ENCODE data around the gene RNF2. TPM values are rescaled to one million over a fixed set of nuclear protein-coding genes. Genes with fewer than 3 reads are reported as not detected.

Gene RNF2
- total and polyA plus RNA-seq, 2 experiments from 2014 or later: 18.2 to 19.6 TPM

DNA sequence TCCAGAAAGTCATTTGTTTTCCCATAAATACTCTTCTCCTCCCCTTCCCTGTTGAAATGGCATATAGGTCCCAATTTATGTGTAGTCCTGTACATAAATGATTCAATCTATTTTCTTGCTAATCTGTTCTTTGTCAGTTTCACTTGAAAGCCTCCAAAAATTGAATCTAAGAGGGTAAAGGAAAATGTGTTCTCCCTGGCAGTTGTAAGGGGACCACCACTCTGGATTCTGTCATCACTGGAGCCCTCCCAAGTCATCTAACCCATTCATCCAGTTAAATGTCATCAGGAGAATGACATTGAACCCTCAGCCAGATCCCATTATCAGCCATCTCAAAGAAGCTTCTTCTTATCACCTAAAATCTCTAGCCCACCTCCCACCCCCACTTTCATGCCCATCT lies 35.0 kb upstream of the RNF2 start:
- H3K4me2 ChIP-seq (ENCODE audit: unreplicated experiment): no peak overlapping the region
- no peak for TF ChIP-seq EZH2 (IDR thresholded peaks at IDR 0.05; ENCODE audit: insufficient read depth, poor library complexity, severe bottlenecking)
- TF ChIP-seq EZH2phosphoT487 (IDR thresholded peaks at IDR 0.05; ENCODE audit: insufficient read depth, low read depth): no peak
- in situ Hi-C loops (cut with MboI): no loop called here

DNA sequence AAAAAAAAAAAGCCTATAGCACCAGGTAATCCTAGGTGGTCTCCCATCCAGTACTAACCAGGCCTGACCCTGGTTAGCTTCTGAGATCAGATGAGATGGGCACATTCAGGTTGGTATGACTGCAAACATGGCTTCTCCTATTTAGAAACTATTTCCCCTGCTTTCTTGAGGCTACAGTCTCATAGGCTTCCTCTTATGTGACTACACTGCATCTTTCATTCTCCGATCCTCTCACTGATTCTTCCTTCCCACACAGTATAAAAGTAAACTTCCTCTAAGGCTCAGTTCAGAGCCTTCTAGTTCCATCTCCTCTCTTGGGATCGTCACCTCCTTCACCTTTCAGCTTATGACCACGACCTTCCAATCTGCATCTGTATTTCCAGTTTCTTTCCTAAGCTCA lies 30.4 kb upstream of the RNF2 start:
- no peak overlapping the region for H3K27ac ChIP-seq
- TF ChIP-seq EZH2 (IDR thresholded peaks at IDR 0.05; ENCODE audit: insufficient read depth, poor library complexity, severe bottlenecking) (no peak), EZH2phosphoT487 (IDR thresholded peaks at IDR 0.05; ENCODE audit: insufficient read depth, low read depth) (no peak)
- no peak overlapping the region for H3K9ac ChIP-seq
- no peak for DNase-seq
- H2AFZ ChIP-seq: no peak overlapping the region
- H3K4me1 ChIP-seq (ENCODE audit: insufficient read depth): peaks cover 15% of the 10 kb centered on the region
- H3K36me3 ChIP-seq (ENCODE audit: low read depth): no peaks in the 10 kb centered on the region
- H3F3A ChIP-seq (ENCODE audit: insufficient read depth): peaks cover 9% of the 10 kb centered on the region
- H3K4me3 ChIP-seq: no peak overlapping the region
- no peaks in the 10 kb centered on the region for H3K27me3 ChIP-seq (replicated peaks; ENCODE audit: insufficient read depth)
- no peaks in the 10 kb centered on the region for H3K9me3 ChIP-seq (ENCODE audit: low read depth)
- H3K4me2 ChIP-seq (ENCODE audit: unreplicated experiment): no peak overlapping the region
- WGBS, 2 experiments (ENCODE audit: low coverage in 1 of 2, low lambda C conversion rate in 2 of 2, missing lambda C conversion rate in 2 of 2): 91 to 92% methylated on average over 3 of the region's 3 CpGs
- H4K20me1 ChIP-seq (ENCODE audit: insufficient read depth): no peaks in the 10 kb centered on the region
- no peaks in the 10 kb centered on the region for H3K9me2 ChIP-seq (ENCODE audit: insufficient read depth)
- in situ Hi-C loops (cut with MboI): no loop called here
- H3K79me2 ChIP-seq (ENCODE audit: insufficient read depth): no peaks in the 10 kb centered on the region

More for the DNA sequence above, 35.0 kb upstream of the RNF2 start:
- H3K9ac ChIP-seq: no peak overlapping the region
- no peak overlapping the region for H3K27ac ChIP-seq
- no peaks in the 10 kb centered on the region for H3K36me3 ChIP-seq (ENCODE audit: low read depth)
- no peaks in the 10 kb centered on the region for H3K9me2 ChIP-seq (ENCODE audit: insufficient read depth)
- H3K79me2 ChIP-seq (ENCODE audit: insufficient read depth): no peaks in the 10 kb centered on the region
- H3K4me1 ChIP-seq (ENCODE audit: insufficient read depth): no peaks in the 10 kb centered on the region
- H4K20me1 ChIP-seq (ENCODE audit: insufficient read depth): no peaks in the 10 kb centered on the region
- no peaks in the 10 kb centered on the region for H3F3A ChIP-seq (ENCODE audit: insufficient read depth)
- no peaks in the 10 kb centered on the region for H3K27me3 ChIP-seq (replicated peaks; ENCODE audit: insufficient read depth)
- H3K9me3 ChIP-seq (ENCODE audit: low read depth): no peaks in the 10 kb centered on the region
- no peak overlapping the region for H2AFZ ChIP-seq
- no peak overlapping the region for H3K4me3 ChIP-seq
- DNase-seq: no peak

DNA sequence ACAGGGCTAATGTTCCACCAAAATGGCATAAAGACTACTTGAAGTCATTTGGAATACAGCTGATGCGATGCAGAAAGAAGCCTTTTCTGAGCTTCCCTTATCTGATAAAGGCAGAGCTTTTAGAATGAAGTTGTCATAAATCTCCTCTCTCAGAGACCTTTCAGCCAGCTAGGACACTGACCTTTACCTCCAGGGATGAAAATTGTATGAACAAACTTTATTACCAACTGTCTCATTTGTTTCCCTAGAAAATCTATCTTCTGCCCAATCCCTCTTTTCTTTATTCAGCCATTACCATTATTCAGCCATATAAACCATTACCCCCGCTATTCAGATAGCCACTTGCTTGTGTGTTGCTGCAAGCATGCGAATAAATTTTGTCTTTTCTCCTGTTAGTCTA lies 29.7 kb upstream of the RNF2 start:
- H3K27ac ChIP-seq: no peak overlapping the region
- H3K79me2 ChIP-seq (ENCODE audit: insufficient read depth): no peaks in the 10 kb centered on the region
- 84 to 86% methylated on average over 3 of the region's 3 CpGs for WGBS, 2 experiments (ENCODE audit: low coverage in 1 of 2, low lambda C conversion rate in 2 of 2, missing lambda C conversion rate in 2 of 2)
- no peak overlapping the region for H3K9ac ChIP-seq
- H3F3A ChIP-seq (ENCODE audit: insufficient read depth): peaks cover 9% of the 10 kb centered on the region
- no peaks in the 10 kb centered on the region for H4K20me1 ChIP-seq (ENCODE audit: insufficient read depth)
- no peaks in the 10 kb centered on the region for H3K9me3 ChIP-seq (ENCODE audit: low read depth)
- no peak for DNase-seq
- H3K4me1 ChIP-seq (ENCODE audit: insufficient read depth): peaks cover 15% of the 10 kb centered on the region
- no peak overlapping the region for H3K4me3 ChIP-seq
- TF ChIP-seq EZH2 (IDR thresholded peaks at IDR 0.05; ENCODE audit: insufficient read depth, poor library complexity, severe bottlenecking) (no peak), EZH2phosphoT487 (IDR thresholded peaks at IDR 0.05; ENCODE audit: insufficient read depth, low read depth) (no peak)
- in situ Hi-C loops (cut with MboI): no loop called here
- H3K9me2 ChIP-seq (ENCODE audit: insufficient read depth): no peaks in the 10 kb centered on the region
- H2AFZ ChIP-seq: no peak overlapping the region
- H3K4me2 ChIP-seq (ENCODE audit: unreplicated experiment): no peak overlapping the region
- H3K36me3 ChIP-seq (ENCODE audit: low read depth): no peaks in the 10 kb centered on the region
- H3K27me3 ChIP-seq (replicated peaks; ENCODE audit: insufficient read depth): no peaks in the 10 kb centered on the region

DNA sequence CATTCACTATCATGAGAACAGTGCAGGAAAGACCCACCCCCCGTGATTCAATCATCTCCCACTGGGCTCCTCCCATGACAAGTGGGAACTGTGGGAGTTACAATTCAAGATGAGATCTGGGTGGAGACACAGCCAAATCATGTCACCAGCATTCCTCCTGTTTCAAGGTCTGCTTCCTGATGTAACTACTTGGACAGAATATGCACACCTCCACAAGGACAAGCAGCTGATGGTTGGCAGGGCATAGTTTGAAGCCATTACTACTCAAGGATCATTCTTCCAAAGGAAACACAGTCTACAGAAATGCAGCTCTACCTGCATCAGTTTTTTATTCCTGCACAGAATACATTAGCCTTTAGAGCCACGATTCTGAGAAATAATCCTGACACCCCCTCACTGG lies 28.5 kb upstream of the RNF2 start:
- H3K79me2 ChIP-seq (ENCODE audit: insufficient read depth): no peaks in the 10 kb centered on the region
- H2AFZ ChIP-seq: peak overlapping the region; percentile 23; the same call in 1 of the 2 replicates
- WGBS, 2 experiments (ENCODE audit: low coverage in 1 of 2, low lambda C conversion rate in 2 of 2, missing lambda C conversion rate in 2 of 2): 79 to 82% methylated on average over 2 of the region's 2 CpGs
- H3K4me2 ChIP-seq (ENCODE audit: unreplicated experiment): peak overlapping the region; percentile 0
- in situ Hi-C loops (cut with MboI): no loop called here
- H3K9ac ChIP-seq: no peak overlapping the region
- TF ChIP-seq EZH2 (IDR thresholded peaks at IDR 0.05; ENCODE audit: insufficient read depth, poor library complexity, severe bottlenecking) (no peak), EZH2phosphoT487 (IDR thresholded peaks at IDR 0.05; ENCODE audit: insufficient read depth, low read depth) (no peak)
- peak overlapping the region; percentile 62 for H3K27ac ChIP-seq
- H3F3A ChIP-seq (ENCODE audit: insufficient read depth): peaks cover 9% of the 10 kb centered on the region
- no peaks in the 10 kb centered on the region for H3K36me3 ChIP-seq (ENCODE audit: low read depth)
- no peaks in the 10 kb centered on the region for H3K9me3 ChIP-seq (ENCODE audit: low read depth)
- no peaks in the 10 kb centered on the region for H3K9me2 ChIP-seq (ENCODE audit: insufficient read depth)
- peaks cover 15% of the 10 kb centered on the region for H3K4me1 ChIP-seq (ENCODE audit: insufficient read depth)
- H4K20me1 ChIP-seq (ENCODE audit: insufficient read depth): no peaks in the 10 kb centered on the region
- DNase-seq: peak; percentile 45
- no peaks in the 10 kb centered on the region for H3K27me3 ChIP-seq (replicated peaks; ENCODE audit: insufficient read depth)
- no peak overlapping the region for H3K4me3 ChIP-seq

DNA sequence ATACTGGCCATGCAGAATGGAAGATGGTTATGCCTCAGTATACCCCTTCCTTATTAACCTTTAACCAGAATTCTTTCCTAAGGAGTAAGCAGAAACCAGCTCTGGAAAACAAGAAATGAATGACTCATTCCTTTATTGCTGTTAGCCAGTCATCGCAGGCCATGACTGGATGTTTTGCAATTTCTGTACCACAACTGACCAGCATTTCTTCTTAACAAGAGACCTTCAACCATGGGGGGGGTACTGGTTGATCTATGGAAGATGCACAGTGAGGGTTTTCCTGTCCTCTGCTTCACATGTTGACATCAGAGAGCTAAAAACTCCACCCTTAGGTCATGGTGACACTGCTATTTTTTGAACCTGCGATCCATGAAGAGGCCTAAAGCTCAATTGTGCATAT lies 28.0 kb upstream of the RNF2 start:
- in situ Hi-C loops (cut with MboI): no loop called here
- Histone ChIP-seq H3K9me3 (ENCODE audit: low read depth) (no peaks in the 10 kb centered on the region), H3K9me2 (ENCODE audit: insufficient read depth) (no peaks in the 10 kb centered on the region), H3K36me3 (ENCODE audit: low read depth) (no peaks in the 10 kb centered on the region), H3K27me3 (replicated peaks; ENCODE audit: insufficient read depth) (no peaks in the 10 kb centered on the region), H3K79me2 (ENCODE audit: insufficient read depth) (no peaks in the 10 kb centered on the region), H3K9ac (no peak overlapping the region), H3K4me3 (no peak overlapping the region), H3F3A (ENCODE audit: insufficient read depth) (peaks cover 9% of the 10 kb centered on the region), H3K4me1 (ENCODE audit: insufficient read depth) (peaks cover 15% of the 10 kb centered on the region), H4K20me1 (ENCODE audit: insufficient read depth) (no peaks in the 10 kb centered on the region), H3K27ac (peak overlapping the region; percentile 62), H3K4me2 (ENCODE audit: unreplicated experiment) (peak overlapping the region; percentile 0), H2AFZ (no peak overlapping the region)
- DNase-seq: peak; percentile 92
- WGBS, 2 experiments (ENCODE audit: low coverage in 1 of 2, low lambda C conversion rate in 2 of 2, missing lambda C conversion rate in 2 of 2): 48 to 50% methylated on average over 2 of the region's 2 CpGs
- no peak for TF ChIP-seq EZH2 (IDR thresholded peaks at IDR 0.05; ENCODE audit: insufficient read depth, poor library complexity, severe bottlenecking)
- no peak for TF ChIP-seq EZH2phosphoT487 (IDR thresholded peaks at IDR 0.05; ENCODE audit: insufficient read depth, low read depth)
